Heart left ventricle (tissue), 13 donors: ENCODE measurements around the gene LRRC37B.

ENCODE experiments used
- CTCF ChIP-seq, 12 donors: fragments of 200-600 bp; sonication (generic) in 4 of 12; IDR thresholded peaks; one replicate each; pipeline versions ENCODE4 v1.5.0 to v1.8.0; 2018 to 2022; ENCODE audit warnings: antibody characterized with exemption in 12 of 12, mild to moderate bottlenecking in 5 of 12
- POLR2A ChIP-seq, 2 donors: fragments of 450-650 bp; IDR thresholded peaks; one replicate each; pipeline ENCODE4 v1.6.1; 2017; ENCODE audit warnings: antibody characterized with exemption in 2 of 2, mild to moderate bottlenecking in 2 of 2, moderate library complexity in 2 of 2
- donor health status: ischemic (EF 13 %, LVEDD 7.1; RV severe dilation, severe dysfunction).
- donor health status: DM: no; HTN: yes; CAD: no.
- donor health status: DM: no; HTN: no; CAD: no.
- donor health status: ischemic (EF 25% LVEDD 6.9; RV normal size, moderate dysfunction).
- donor health status: ischemic (EF 25% LVEDD 5.7; RV mildly dilated, moderate dysfunction).
- donor health status: ischemic (EF 35%, LVEDD 5.7; RV mildly dilated, moderate dysfunction).
- donor health status: nonischemic (EF 11% LVEDD 7.7; RV severe dilation, severe dysfunction).
- donor health status: DM: yes; HTN: yes; CAD: no.
- donor health status: PGD.
- donor health status: ischemic (EF 29% LVEDD 5.4; RV normal size, mild dysfunction).
- donor health status: nonischemic (EF 23%, LVEDD 6.1; RV moderate dilation, normal function).

- no peak for TF ChIP-seq POLR2A (IDR thresholded peaks at IDR 0.05)
- no peak for TF ChIP-seq CTCF (IDR thresholded peaks at IDR 0.05)
These were observed 8.2 kb downstream of the LRRC37B start for GRCh38 chr17:32015245-32016013.
